ENCODE measurements around the gene RICTOR. TPM values are rescaled to one million over a fixed set of nuclear protein-coding genes. Genes with fewer than 3 reads are reported as not detected.
"Not testable (repeated sequence)": the region's sequence is repeated elsewhere in the genome, so short reads cannot be mapped to it uniquely, and the experiment has no call there.

The RICTOR gene
- total RNA-seq, 1 donor from 2014 or later: 35.5 TPM

DNA sequence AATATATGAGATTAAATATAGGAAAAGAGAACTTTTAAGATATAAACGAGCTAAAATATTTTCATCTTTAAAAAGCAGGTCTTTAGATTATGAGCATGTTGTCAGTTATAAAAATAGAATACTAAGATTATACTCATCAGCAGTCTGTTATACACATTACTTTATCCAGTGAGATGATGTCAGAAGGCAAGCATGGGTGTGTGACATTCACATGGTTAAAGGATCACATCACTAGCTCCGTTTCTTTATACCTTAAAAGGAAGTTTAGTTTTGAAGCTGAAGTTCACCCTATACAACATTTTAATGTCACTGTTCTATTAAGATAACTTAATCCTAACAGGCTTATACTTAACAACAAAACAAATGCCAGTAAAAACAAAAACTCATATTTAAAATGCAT, 59.6 kb downstream of the RICTOR start:
- no peak for DNase-seq (ENCODE audit: low spot score)

GRCh38 chr5:39013938-39014337, 60.3 kb downstream of the RICTOR start:
- no peak for DNase-seq (ENCODE audit: low spot score)

- not testable (repeated sequence) for DNase-seq (ENCODE audit: low spot score)
Observed at GRCh38 chr5:39010958-39011357, 63.2 kb downstream of the RICTOR start.

DNA sequence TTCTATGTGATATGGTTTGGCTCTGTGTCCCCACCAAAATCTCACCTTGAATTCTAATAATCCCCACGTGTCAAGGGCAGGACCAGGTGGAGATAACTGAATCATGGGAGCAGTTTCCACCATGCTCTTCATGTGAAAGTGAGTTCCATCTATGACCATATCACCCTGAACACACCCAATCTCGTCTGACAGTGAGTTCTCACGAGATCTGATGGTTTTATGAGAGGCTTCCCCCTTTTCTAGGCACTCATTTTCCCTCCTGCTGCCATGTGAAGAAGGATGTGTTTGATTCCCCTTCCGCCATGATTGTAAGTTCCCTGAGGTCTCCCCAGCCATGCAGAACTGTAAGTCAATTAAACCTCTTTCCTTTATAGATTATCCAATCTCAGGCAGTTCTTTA, 64.2 kb downstream of the RICTOR start:
- no peak for DNase-seq (ENCODE audit: low spot score)

- no peak for DNase-seq (ENCODE audit: low spot score)
Observed at GRCh38 chr5:39009280-39009679, 64.9 kb downstream of the RICTOR start.

DNA sequence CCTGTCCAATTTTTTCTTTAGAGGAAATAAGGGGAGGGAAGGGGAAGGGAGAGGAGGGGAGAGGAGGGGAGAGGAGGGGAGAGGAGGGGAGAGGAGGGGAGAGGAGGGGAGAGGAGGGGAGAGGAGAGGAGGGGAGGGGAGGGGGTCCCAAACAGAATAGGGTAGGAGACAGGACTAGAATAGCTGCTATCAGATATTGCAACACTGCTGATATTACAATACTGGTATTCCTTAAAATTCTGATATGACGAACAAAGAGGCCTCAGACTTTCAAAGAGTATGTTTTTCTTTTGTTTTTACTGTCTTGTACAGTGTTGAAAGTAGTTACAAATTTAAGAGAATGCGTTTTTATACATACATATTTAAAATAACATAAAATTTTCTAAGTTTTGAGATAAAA, 67.5 kb downstream of the RICTOR start:
- DNase-seq (ENCODE audit: low spot score): no peak

GRCh38 chr5:39005566-39006232, 68.5 kb downstream of the RICTOR start:
- DNase-seq (ENCODE audit: low spot score): no peak

DNA sequence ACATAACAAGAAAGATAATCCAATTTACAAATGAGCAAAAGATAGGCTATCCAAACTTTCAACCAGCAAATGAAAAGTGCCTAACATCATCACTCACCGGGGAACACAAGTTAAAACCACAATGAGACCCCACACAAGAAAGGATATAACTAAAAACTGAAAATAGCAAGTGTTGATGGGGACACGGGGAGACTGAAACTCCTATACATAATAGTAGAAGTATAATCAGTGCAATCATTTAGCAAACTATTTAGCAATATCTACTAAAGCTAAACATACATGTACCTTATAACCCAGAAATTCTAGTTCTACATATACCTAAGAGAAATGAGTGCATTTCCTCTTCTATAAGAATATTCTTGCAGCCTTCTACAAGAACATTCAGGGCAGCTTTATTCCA, 72.5 kb downstream of the RICTOR start:
- DNase-seq (ENCODE audit: low spot score): no peak

- DNase-seq (ENCODE audit: low spot score): no peak
Observed at GRCh38 chr5:38999037-38999436, 75.2 kb downstream of the RICTOR start.

GRCh38 chr5:38997591-38997990, 76.6 kb downstream of the RICTOR start:
- no peak for DNase-seq (ENCODE audit: low spot score)

- no peak for DNase-seq (ENCODE audit: low spot score)
Observed at GRCh38 chr5:38996123-38996522, 78.1 kb downstream of the RICTOR start.

DNA sequence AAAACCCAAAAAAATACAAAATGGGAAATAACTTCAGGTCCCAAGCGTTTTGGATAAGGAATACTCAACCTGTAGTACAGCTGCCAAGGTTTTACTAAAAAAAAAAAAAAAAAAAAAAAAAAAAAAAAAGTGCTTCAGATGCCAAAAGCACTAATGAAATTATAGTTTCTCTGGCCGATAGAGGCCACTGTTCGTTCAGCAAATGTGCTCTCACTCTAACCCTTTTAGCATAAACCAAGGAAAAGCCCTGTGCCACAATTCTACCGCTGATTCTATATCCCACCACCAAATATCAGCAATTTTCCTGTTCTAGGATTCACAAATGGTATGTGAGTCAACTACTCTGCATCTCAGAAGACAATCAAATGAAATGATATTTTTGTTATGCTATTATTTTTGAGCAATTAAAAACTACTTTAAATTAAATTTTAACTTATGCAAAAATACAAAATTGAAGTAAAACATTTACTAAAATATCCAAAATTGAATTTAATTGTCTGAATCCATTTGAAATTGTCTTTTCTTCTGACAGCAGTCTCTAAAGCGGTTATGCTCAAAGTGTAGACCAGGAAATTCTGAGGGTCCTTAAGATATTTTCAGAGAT, 79.8 kb downstream of the RICTOR start:
- DNase-seq (ENCODE audit: low spot score): peak; percentile 44

- DNase-seq (ENCODE audit: low spot score): not testable (repeated sequence)
Observed at GRCh38 chr5:38989974-38990719, 84.1 kb downstream of the RICTOR start.

- no peak for DNase-seq (ENCODE audit: low spot score)
Observed at GRCh38 chr5:38985909-38986452, 88.2 kb downstream of the RICTOR start.

GRCh38 chr5:38979535-38979934, 94.7 kb downstream of the RICTOR start:
- no peak for DNase-seq (ENCODE audit: low spot score)

DNA sequence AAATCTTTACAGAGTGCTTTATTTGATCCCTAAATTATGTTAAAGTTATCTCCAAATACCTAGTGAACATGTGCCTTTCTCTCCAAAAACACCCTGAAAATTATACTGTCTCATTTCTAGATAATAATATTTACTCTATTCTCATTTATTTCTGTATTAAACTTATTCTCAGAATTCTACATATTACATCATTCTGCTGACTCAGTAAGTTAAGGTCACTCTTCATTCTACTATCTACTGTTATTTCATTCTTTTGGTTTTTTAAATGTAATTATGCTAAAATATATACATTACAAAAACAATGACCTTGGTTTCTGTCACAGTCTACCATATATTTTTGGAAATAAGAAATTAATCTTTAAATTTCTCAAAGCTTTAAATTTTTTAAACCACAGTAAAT, 96.2 kb downstream of the RICTOR start:
- no peak for DNase-seq (ENCODE audit: low spot score)

DNA sequence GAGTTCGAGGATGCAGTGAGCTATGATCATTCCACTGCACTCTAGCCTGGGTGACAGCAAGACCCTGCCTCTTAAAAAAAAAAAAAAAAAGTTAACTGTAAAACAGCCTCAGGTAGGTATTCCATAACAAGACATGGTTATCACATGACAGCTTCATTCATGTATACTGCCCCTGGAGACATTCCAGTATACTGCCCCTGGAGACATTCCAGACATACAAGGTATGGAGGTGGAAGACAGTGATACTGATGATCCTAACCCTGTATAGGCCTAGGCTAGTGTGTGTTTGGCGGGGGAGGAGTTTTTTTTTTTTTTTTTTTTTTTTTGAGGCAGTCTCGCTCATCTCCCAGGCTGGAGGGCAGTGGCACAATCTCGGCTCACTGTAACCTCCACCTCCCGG, 105.5 kb downstream of the RICTOR start:
- DNase-seq (ENCODE audit: low spot score): no peak

DNA sequence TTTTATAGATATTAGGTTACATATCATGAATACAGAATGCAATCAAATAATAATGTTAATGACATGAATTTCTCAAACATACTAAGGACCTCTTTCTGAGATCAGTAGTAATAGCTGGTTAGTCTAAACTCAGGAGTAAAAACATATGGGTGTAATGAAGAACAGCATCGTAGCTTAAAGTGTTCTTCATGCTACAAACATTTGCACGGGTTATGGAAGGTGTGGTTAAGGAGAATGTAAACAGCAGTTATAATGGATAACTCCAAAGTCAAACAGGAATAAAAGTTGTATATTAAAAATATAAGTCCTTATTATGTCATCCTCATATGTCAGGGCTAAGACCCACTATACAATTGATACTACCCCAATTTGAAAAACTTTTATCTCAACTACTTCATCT, 112.5 kb downstream of the RICTOR start:
- DNase-seq (ENCODE audit: low spot score): no peak

GRCh38 chr5:38953426-38954012, 120.7 kb downstream of the RICTOR start:
- DNase-seq (ENCODE audit: low spot score): no peak

DNA sequence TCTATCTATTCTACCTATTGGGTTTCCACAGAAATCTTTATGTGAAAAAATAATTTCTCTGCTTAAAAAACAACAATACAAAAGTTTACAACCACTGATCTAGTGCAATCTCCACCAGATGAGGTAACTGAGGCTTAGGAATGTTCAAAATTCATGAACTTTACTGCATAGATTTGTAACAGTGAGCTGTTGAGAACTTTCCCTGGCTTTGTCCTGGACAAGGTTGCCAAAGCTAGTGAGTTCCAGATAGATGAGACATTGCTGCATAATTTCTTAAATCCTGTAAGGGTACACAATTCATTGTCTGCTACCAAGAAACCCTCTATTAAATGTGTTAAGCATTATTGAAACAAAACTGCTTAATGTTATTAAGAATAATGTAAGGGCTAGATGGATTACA, 125.7 kb downstream of the RICTOR start:
- DNase-seq (ENCODE audit: low spot score): no peak

GRCh38 chr5:38944282-38944681, 129.9 kb downstream of the RICTOR start:
- no peak for DNase-seq (ENCODE audit: low spot score)

DNA sequence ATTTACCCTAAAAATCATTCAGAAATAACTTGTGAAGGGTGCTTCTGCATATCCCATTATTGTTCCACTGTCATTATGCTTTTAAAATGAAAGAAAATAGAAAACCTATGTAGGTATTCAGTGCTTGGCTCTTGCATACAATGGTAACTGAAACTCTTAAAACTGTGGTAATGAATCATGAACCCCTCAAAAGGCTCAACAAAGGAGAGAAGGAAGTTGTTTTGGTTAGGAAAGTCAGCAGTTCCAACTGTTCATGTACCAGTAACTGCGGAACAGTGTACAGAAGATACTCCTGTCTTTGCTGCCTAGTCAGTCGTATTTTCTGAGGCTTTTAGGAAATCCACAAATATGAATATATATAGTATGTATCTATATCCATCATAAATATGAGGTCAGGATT, 132.3 kb downstream of the RICTOR start:
- no peak for DNase-seq (ENCODE audit: low spot score)
